ENCODE measurements around the gene AGAP3.

AGAP3 gene

GRCh38 chr7:151088019-151088855 lies 2.0 kb downstream of the AGAP3 start:
- DNase-seq, result no peak

GRCh38 chr7:151088856-151089699 lies 2.8 kb downstream of the AGAP3 start:
- DNase-seq, result no peak

GRCh38 chr7:151089893-151090730 lies 3.8 kb downstream of the AGAP3 start:
- DNase-seq, result no peak

GRCh38 chr7:151091003-151091402 lies 4.7 kb downstream of the AGAP3 start:
- no peak for DNase-seq

- DNase-seq, result no peak
Measured at GRCh38 chr7:151091431-151091830, 5.2 kb downstream of the AGAP3 start.

GRCh38 chr7:151091988-151092387 lies 5.7 kb downstream of the AGAP3 start:
- no peak for DNase-seq

- no peak for DNase-seq
Measured at GRCh38 chr7:151093748-151094147, 7.5 kb downstream of the AGAP3 start.

- no peak for DNase-seq
Measured at GRCh38 chr7:151094675-151095074, 8.4 kb downstream of the AGAP3 start.

GRCh38 chr7:151095123-151095797 lies 9.0 kb downstream of the AGAP3 start:
- DNase-seq, result no peak

- no peak for DNase-seq
Measured at GRCh38 chr7:151095828-151096475, 9.7 kb downstream of the AGAP3 start.

- DNase-seq, result no peak
Measured at GRCh38 chr7:151099486-151100211, 13.4 kb downstream of the AGAP3 start.

GRCh38 chr7:151100921-151101320 lies 14.6 kb downstream of the AGAP3 start:
- DNase-seq, result no peak

- no peak for DNase-seq
Measured at GRCh38 chr7:151101621-151102396, 15.5 kb downstream of the AGAP3 start.

GRCh38 chr7:151102991-151103390 lies 16.7 kb downstream of the AGAP3 start:
- DNase-seq, result no peak

- no peak for DNase-seq
Measured at GRCh38 chr7:151103973-151104372, 17.7 kb downstream of the AGAP3 start.

GRCh38 chr7:151104411-151105235 lies 18.3 kb downstream of the AGAP3 start:
- no peak for DNase-seq

- no peak for DNase-seq
Measured at GRCh38 chr7:151107882-151108281, 21.6 kb downstream of the AGAP3 start.

GRCh38 chr7:151109094-151110048 lies 23.1 kb downstream of the AGAP3 start:
- no peak for DNase-seq

Data from activated CD4-positive, alpha-beta T cell treated with anti-CD3 and anti-CD28 coated beads, Interleukin-2, amount 50 U/mL, for 1 hour (primary cell).